A172 (cell line): ENCODE results near the gene RAPGEF3. TPM values are rescaled to one million over a fixed set of nuclear protein-coding genes. Genes with fewer than 3 reads are reported as not detected.

ENCODE experiments used
- DNase-seq: peaks from one replicate; pipeline ENCODE4 v3.0.0-alpha.2; 2015; ENCODE audit warnings: low spot score
- total RNA-seq: library from RNA; depleted of rRNA; stranded (reverse); fragments of >200 nt; shearing (Covaris generic); gene quantifications from 2 replicates; pipeline ENCODE4 v1.2.3, GENCODE V29; 2014

RAPGEF3 gene
- total RNA-seq, 1 experiment from 2014 or later = 1.3 TPM

- no peak for DNase-seq
These were observed 36.4 kb downstream of the RAPGEF3 start for GRCh38 chr12:47722136-47722834.

GRCh38 chr12:47721431-47721973 lies 37.2 kb downstream of the RAPGEF3 start:
- no peak for DNase-seq

GRCh38 chr12:47718531-47718930 lies 40.1 kb downstream of the RAPGEF3 start:
- no peak for DNase-seq

- DNase-seq = peak; percentile 51
These were observed 41.1 kb downstream of the RAPGEF3 start for GRCh38 chr12:47717443-47718193.

- no peak for DNase-seq
These were observed 41.6 kb downstream of the RAPGEF3 start for GRCh38 chr12:47717046-47717442.

GRCh38 chr12:47715877-47716548 lies 42.7 kb downstream of the RAPGEF3 start:
- no peak for DNase-seq

- DNase-seq = peak; percentile 70
These were observed 43.2 kb downstream of the RAPGEF3 start for GRCh38 chr12:47715393-47715876.

GRCh38 chr12:47714826-47715386 lies 43.8 kb downstream of the RAPGEF3 start:
- no peak for DNase-seq

- DNase-seq = no peak
These were observed 46.5 kb downstream of the RAPGEF3 start for GRCh38 chr12:47712171-47712570.

GRCh38 chr12:47711448-47711847 lies 47.2 kb downstream of the RAPGEF3 start:
- no peak for DNase-seq

- no peak for DNase-seq
These were observed 48.4 kb downstream of the RAPGEF3 start for GRCh38 chr12:47710278-47710677.

- DNase-seq = no peak
These were observed 49.0 kb downstream of the RAPGEF3 start for GRCh38 chr12:47709671-47710070.

- no peak for DNase-seq
These were observed 49.4 kb downstream of the RAPGEF3 start for GRCh38 chr12:47709237-47709636.

GRCh38 chr12:47707905-47708543 lies 50.7 kb downstream of the RAPGEF3 start:
- no peak for DNase-seq

- no peak for DNase-seq
These were observed 51.3 kb downstream of the RAPGEF3 start for GRCh38 chr12:47707355-47707754.

GRCh38 chr12:47705566-47706425 lies 52.9 kb downstream of the RAPGEF3 start, which contains the start of gene RPAP3:
Gene RPAP3, minus strand, starts transcription at chr12:47706030. Its CDS starts 3,190 bp downstream, at chr12:47702840.
- DNase-seq = peak; percentile 82

- DNase-seq = no peak
These were observed 53.5 kb downstream of the RAPGEF3 start for GRCh38 chr12:47705229-47705565.

GRCh38 chr12:47704719-47705118 lies 54.0 kb downstream of the RAPGEF3 start:
- DNase-seq = no peak

GRCh38 chr12:47700263-47700662 lies 58.4 kb downstream of the RAPGEF3 start:
- DNase-seq = no peak

- DNase-seq = no peak
These were observed 60.0 kb downstream of the RAPGEF3 start for GRCh38 chr12:47698631-47699030.
